Occipital lobe (tissue), 2 donors: ENCODE results near the gene PHF3. TPM values are rescaled to one million over a fixed set of nuclear protein-coding genes. Genes with fewer than 3 reads are reported as not detected.

Experiments used
- DNase-seq: peaks from one replicate; lab custom pipeline; 2025; lab: John Stamatoyannopoulos, UW
- total RNA-seq: library from RNA; depleted of rRNA; stranded (reverse); fragments of >200 nt; gene quantifications from one replicate; pipeline ENCODE4 v1.2.3, GENCODE V29; 2014

PHF3 gene
- total RNA-seq, 1 donor from 2014 or later: 117 TPM

DNA sequence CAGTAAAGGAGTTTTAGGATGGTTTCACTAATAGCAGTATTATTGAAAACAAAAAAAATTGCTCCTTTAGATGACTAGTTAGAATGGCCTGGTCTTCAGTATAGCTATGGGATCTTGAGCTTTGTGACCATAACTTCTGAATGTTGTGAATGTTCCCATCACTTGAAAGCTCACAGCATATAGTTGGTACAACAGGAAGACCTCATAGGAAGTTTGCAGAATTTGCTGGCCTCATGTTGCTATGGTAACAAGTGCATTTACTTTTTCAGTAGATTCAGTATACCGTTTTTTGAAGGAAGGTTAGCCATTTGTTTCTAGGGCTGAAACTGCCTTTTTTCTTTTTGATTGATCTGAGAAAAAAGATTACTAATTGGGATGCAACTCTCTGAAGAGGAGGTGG, 8.3 kb downstream of the PHF3 start:
- DNase-seq: no peak

DNA sequence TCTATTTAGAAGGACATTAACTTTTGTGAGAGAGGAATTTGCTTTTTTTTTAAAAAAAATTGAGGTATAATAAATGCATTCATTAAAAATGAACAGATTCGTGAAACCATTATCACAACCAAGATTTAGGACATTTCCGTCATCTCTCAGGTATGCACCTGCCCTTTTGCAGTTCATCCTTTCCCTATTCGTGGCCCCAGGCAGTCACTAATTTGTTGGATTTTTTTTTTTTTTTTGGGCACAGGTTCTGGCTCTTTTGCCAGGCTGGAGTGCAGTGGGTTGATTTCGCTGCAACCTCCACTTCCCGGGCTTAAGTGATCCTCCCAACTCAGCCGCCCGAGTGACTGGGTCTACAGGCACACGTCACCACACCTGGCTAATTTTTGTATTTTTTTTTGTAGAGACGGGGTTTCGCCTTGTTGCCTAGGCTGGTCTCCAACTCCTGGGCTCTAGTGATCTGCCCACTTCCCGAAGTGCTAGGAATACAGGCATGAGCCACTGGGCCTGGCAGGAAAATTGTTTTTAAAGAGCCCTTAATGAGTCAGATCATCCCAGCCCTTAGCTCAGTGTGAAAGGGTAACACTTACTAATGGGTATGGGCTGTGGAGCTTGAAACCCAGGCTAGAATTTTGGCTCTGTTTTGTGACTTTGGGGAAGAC, 9.2 kb downstream of the PHF3 start:
- no peak for DNase-seq

DNA sequence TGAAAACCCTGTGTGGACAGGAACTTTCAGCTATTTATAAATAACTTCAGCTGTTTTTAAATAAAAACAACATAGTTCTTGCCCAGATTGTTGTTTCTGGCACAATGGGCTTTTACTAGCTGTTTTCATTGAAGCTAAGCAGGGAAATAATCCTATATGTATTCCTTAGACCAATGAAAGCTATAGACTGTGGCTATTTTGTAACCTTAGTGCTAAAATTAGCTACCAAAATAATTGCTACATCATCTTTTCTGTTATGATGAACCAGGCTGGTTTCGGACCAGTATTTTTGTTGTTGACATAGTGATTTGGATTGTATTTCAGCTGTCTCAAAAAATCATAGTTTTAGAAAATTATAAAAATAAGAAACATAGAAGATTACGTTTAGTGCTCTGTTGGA, 13.7 kb downstream of the PHF3 start:
- DNase-seq: no peak

DNA sequence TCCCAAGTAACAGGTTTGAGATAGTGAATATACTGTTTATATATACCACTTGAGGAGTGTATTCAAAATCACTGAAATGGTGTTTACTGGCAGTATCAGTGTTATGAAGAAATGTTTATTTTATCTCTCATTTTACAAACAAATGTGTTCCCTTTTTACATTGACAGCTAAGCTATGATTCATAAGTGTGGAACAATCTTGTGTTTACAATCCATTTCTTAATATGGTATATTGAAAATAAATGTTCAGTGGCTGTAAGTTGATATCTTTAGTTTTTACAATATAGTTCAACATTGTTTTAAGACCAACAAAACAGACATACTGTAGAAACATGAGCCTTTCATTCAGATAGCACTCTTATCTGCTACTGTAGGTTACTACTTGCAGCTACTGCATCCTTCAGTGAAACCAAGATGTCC, 14.3 kb downstream of the PHF3 start:
- no peak for DNase-seq

DNA sequence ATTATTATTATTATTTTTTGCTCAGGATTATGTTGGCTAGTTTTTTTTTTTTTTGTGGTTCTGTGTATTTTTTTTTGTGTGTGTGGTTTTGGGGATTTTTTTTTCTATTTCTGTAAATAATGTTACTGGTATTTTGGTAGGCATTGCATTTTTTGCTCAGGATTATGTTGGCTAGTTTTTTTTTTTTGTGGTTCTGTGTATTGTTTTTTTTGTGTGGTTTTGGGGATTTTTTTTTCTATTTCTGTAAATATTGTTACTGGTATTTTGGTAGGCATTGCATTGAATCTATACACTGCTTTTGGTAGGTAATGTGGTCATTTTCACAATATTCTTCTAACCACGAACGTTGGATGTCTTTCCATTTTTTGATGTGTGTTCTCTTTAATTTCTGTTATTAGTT, 17.4 kb downstream of the PHF3 start:
- no peak for DNase-seq

DNA sequence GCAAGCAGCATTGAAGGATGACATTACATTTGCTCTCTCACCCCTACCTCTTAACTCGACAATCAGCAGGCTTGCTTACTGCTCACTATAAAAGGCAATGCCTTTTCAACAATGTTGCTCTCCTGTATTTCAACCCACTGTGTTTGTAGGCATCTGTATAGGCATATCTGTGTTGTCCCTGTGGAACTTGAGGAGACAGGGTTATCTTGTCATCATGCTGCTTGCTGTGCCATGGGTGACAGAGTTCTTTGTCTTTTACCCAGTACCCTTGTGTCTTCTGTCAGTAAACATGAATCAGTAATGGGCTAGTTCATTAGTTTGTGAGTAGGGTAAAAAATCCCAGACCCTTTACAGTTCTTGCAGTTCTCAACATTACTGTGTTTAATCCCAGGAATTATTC, 25.2 kb downstream of the PHF3 start:
- no peak for DNase-seq

DNA sequence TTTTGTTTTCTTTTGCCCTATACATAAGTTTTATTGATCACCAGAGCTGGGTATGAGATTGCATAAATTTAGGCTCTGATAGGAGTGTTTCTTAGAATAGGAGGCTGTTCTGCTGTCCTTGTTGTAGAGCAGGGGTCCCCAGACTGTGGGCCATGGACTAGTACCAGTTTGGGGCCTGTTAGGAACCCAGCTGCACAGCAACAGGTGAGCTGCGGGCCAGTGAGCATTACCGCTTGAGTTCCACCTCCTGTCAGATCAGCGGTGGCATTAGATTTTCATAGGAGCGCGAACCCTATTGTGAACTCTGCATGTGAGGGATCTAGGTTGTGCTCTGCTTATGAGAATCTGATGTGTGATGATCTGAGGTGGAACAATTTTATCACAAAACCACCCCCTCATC, 26.2 kb downstream of the PHF3 start:
- DNase-seq: no peak

DNA sequence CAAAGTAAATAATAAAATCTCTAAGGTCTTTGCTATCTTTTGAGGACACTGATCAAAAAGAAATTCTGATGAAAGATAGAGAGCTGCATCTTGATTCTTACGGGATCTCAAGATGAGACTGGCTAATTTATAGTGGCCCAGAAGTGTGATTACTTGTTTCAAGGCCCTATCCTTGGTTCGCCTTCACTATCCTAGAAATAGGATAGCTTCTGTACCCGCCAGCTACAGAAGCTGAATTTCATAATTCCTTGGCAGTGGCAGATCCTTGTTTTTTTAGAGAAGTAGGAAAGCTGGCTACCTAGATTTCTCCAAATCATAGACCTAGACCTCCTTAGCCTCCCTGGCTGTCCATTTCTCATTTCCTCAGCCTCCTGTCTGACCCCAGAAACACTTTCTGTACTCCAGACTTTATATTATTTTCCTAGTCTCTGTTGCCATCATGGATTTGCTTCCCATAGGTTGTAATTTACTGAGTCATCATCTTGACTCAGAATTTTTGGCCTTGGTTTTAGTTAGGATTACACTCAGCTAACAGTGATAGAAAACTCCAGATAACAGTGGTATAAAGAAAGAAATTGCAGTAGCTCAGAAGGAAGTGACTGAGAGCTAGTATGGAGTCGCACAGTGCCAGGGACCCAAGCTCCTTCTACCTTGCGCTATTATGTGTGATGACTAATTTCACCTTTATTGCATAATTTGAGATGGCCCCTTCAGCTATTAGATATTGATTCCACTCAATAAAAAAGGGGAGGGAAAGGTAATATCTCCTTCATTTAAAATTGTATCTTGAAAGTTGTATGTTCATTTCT, 27.7 kb downstream of the PHF3 start:
- DNase-seq: no peak

DNA sequence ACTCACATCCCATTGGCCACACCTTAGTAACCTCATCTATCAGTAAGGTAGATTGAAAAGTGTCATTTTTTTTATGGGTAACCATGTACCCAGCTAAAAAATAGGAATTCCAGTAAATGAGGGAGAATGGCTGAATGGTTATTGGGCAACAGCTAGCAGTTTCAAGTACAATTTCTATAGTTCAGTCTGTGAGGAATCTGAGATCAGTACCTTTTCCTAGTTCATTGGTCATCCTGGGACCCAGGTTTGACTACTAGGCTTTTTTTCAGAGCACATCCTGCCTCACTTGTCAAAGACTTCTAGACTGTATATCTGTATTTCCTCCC, 28.3 kb downstream of the PHF3 start:
- no peak for DNase-seq

DNA sequence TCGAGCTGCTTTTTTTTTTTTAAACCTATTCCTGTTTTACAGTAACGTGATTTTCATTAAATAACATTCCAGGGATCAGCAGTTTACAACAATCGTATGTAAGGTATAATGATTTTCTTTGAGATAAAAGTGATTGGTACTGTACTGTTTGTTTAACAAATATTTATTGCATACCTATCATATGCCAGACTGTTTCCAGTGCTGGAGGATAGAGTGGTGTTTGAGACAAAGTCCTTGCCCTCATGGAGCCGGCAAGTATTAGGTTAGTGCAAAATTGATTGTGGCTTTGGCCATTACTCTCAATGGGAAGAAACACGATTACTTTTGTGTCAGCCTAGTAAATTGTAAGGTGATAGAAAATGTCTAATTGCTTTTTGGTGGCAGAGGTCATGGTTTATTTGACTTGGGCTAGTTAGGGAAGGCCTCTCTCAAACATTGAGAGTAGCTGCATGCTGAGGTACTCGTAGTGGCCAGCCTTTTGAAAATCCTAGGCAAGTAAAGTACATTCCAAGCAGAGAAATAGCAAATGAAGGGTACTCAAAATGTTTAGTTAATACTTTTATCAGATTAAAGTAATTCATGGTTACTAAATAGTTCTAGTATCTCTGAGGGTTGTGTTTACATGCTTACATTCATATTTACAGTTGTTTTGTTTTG, 35.6 kb downstream of the PHF3 start:
- no peak for DNase-seq

DNA sequence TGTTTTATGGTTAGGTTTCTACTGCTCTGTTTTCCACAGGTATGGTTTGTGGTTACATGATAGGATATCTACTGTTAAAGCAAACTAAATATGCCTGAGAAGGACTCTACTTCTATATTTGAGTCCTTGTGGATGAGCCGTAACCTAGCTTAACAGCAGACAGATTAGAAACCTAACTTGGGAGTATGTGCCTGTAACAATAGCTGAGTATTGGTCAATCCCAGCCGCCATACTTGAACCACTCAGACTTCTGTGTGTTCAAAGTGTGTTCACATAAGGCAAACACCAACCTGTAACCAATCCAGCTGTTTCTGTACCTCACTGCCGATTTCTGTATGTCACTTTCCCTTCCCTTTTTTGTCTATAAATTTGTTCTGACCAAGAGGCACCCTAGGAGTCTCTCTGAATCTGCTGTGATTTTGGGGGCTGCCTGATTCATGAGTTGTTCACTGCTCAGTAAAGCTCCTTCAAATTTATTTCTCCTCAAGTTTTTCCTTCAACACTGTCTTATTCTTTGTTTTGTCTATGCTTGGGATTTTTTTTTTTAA, 37.1 kb downstream of the PHF3 start:
- DNase-seq: no peak

DNA sequence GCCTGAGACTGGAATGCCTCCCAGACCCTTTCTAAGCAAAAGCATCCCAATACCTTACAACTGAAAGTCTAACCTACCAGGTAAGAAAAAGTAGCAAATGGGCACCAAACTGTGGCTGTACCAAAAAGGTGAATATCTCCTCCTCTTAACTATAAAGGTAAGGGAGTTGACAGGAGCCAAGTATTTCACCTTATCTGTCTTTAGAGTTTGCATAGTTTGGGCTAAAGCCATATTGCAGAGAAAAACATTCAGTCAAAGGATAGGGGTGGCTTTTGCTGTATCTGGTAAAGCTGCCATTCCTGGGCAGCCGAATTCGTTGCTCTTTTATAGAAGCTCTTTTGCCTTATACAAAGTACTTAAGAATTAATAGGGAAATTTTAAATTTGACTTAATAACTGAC, 38.1 kb downstream of the PHF3 start:
- DNase-seq: no peak

DNA sequence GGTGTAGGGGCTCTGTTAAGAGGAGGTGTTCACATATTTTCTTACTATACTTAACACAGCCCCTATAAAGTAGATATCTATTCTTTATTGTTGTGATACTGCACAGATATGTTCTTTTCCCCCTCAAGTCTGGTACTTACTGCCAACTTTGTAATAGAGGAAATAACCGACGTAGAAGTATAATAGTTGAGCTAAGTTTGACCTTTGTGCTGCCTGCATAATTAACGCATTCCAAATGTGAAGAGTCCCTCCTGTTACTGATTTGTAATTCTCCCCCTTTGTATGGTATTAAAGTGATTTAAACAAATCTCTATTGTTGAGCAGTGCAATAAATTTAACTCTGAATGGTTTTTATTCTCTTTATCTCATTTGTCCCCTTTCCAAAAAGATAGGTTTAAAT, 39.0 kb downstream of the PHF3 start:
- no peak for DNase-seq

DNA sequence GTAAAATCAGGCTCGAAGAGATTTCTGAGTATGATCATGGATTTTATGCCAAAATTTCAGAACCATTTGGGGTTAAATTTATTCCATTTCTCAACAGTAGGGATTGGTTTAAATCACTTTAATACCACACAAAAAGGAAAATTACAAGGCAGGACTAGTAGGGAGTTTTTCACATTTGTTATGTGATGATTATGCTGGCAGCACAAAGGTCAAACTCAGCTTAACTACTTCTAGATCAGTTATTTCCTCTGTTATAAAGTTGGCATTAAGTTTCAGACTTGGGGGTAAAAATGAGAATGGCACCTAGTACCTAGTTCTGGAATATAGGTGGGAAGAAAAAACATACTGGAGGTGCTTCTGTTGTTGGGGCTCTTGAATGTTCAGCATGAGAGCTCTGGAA, 39.5 kb downstream of the PHF3 start:
- DNase-seq: no peak

DNA sequence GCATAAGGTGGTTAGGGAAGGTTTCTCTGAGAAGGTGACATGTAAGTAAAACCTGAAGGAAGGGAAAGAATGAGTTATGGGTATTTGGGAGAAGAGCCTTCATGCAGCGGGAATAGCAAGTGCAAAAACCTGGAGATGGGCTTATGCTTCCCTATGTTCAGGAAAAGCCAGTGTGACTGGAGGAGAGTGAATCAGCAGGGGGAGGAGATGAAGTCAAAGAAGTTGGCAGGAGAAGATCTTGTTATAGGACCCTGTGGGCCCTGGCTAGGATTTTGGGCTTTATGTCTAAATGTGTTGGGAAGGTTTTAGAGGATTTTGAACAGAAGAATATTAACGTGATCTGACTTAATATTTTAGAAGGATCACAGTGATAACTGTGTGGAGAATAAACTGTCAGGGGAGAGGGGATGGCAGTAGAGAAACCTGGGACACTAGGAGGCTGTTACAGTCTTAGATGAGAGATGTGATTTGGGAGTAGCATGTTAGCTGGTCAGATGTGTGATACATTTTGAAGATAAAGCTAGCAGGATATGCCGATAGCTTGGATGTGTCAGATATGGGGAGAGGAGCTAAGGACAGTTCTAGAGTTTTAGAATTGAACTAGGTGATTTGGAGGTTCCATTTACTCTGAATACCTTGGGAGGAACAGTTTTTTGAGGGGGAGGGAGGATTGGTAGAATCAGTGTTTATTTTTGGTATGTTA, 41.0 kb downstream of the PHF3 start:
- DNase-seq: no peak

DNA sequence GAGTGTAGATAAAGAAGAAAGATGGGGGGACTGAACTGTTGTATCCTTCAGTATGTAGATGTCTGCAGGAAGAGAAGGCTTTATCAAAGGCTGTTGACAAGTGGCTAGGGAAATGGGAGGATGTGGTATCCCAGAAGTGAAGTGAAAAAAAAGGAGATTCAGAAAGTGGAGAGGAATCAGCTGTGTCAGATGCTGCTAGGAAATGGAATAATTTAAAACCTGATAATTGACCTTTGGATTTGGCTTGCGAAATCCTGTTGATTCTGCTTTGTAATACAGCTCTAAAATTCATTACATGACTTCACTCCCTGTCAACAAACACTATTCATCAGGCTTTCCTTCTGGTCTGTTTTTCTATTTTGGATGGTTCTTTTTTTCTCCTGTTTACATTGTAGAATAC, 41.7 kb downstream of the PHF3 start:
- DNase-seq: no peak

DNA sequence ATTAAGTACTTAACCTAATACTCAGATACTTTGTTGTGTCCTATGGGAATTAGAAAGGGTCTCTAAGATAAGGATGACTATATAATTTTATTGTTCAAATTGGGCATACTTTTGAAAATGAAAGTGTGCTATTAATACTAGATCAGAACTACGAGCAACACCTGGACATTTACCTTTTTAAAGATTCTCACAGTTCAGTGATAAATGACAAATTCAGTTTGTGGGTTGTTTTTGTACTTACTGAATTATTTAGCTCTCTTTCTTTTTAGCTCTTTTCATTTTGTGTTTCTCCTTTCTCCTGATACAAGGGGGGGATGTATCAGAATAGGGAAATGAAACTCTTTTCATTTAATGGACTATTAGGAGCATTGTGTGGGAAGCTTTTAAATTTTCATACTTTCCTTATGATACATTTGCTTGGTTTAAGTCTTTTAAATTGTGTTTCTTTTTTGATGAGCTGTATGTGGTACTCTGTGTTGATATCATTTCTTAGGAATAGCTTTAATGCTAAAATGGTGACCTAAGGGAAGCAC, 47.5 kb downstream of the PHF3 start:
- no peak for DNase-seq

DNA sequence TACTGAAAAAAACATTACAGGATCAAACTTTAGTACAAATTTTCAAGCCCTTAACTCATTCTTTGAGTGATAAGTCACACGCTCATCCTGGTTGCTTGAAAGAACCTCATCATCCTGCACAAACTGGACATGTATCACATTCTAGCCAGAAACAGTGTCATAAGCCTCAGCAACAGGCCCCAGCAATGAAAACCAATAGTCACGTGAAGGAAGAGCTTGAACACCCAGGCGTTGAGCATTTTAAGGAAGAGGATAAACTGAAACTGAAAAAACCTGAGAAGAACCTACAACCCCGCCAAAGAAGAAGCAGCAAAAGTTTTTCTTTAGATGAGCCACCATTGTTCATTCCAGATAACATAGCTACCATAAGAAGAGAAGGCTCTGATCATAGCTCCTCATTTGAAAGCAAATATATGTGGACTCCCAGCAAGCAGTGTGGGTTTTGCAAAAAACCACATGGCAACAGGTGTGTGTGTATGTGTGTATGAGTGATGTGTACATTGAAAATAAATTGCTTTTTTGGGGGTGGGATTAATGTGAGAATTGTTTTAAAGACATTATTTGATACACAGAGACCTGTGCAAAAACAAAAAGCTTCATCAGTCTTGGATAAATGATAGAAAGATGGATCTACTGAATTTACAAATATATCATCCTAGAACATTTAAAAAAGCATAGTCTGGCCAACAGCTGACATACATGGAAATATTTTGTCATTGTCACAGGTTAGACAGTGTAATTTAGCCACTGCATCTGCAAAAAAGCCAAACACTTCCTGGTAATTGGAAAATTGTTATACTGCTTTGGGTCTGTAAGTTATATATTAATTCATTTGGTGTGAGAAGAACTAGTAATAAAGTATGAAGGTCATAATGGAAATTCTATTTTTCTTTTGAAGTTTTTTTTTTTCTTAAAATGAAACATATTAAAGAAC, 50.1 kb downstream of the PHF3 start:
- no peak for DNase-seq

DNA sequence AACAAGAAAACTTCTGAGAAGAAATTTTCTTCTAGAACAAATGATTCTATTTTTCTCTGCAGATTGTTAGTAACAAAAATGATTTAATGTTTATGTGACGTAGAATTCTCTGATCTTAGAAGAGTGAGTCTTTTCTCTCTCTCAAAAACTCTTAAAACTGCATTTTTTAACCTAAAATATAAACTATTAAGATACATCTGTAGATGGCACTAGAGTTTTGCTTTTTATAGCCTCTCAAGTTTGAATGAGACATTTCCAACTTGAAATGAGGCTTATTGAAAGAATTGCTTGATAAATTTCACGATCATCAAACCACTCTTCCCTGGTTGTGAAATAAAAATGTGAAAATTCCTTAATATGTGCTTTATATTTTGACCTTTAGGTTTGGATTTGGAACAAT, 53.8 kb downstream of the PHF3 start:
- no peak for DNase-seq

DNA sequence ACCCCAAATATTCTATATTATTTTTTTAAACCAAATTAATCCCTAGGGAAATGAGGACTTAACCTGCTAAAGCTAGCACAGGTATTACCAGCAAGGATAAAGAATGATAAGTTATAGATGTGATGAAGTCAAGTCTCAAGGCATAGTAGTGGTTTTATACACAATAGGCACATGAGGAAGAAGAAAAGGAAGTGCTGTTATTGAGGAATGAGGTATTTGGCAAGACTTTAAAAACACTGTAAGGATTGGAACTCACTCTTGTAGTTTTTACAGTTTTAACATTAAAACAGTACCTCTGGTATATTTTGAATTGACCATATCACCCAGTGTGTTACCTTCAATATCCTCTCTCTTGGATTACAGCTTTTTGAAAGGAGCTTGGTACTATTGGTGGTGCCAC, 54.6 kb downstream of the PHF3 start:
- DNase-seq: no peak

DNA sequence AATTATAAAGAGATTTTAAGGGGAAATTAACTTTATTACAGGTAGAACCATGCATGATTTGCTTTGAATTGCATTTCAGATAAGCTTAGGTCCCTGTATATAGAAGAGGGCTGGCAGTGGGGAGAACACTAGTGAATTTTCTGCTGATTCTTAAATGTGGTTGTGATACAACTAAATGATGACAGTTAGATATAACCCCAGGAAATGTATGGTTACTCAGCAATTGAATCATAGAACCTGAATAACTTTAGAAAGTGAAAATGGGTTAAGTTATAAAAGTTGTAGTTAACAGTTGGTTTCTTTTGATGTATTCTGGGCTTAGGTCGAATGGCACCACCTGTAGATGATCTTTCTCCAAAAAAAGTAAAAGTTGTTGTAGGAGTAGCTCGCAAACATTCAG, 70.1 kb downstream of the PHF3 start:
- DNase-seq: no peak
